ENCODE measurements around the gene OSBPL2. TPM values are rescaled to one million over a fixed set of nuclear protein-coding genes. Genes with fewer than 3 reads are reported as not detected.

The OSBPL2 gene
- total RNA-seq, 2 donors from 2014 or later = 46.7 to 50.3 TPM

GRCh38 chr20:62285151-62285550 is 46.8 kb downstream of the OSBPL2 start:
- Histone ChIP-seq H3K27me3 (ENCODE audit: control insufficient read depth, insufficient read depth, low read length, poor library complexity, severe bottlenecking) (no peaks in the 10 kb centered on the region), H3K36me3 (ENCODE audit: control insufficient read depth, insufficient read depth, low read length) (peaks cover 58% of the 10 kb centered on the region), H3K9me3 (ENCODE audit: control insufficient read depth, low read length) (no peaks in the 10 kb centered on the region), H3K4me1 (ENCODE audit: control insufficient read depth, insufficient read depth, low read length) (no peaks in the 10 kb centered on the region), H3K27ac (ENCODE audit: low read depth, low read length) (no peak overlapping the region), H3K4me3 (ENCODE audit: low read length) (no peak overlapping the region), H3K9ac (ENCODE audit: extremely low read depth, low read length, poor library complexity, severe bottlenecking) (no peak overlapping the region)
- TF ChIP-seq CTCF (conservative IDR thresholded peaks at IDR 0.05) = no peak
- 92 to 97% methylated on average over 6 of the region's 6 CpGs for WGBS, 2 experiments (ENCODE audit: insufficient coverage in 1 of 2, insufficient read length in 1 of 2)
- Mint-ChIP-seq H3K4me1 (no peaks in the 10 kb centered on the region), H3K27ac (no peak overlapping the region), H3K36me3 (ENCODE audit: low read depth) (peaks cover 58% of the 10 kb centered on the region), H3K27me3 (ENCODE audit: insufficient read depth) (no peaks in the 10 kb centered on the region), H3K9me3 (no peaks in the 10 kb centered on the region), H3K4me3 (no peak overlapping the region)
- no peak for DNase-seq

GRCh38 chr20:62285722-62286121 is 47.4 kb downstream of the OSBPL2 start:
- H3K36me3 ChIP-seq (ENCODE audit: control insufficient read depth, insufficient read depth, low read length) = peaks cover 53% of the 10 kb centered on the region
- no peaks in the 10 kb centered on the region for H3K27me3 ChIP-seq (ENCODE audit: control insufficient read depth, insufficient read depth, low read length, poor library complexity, severe bottlenecking)
- TF ChIP-seq CTCF (conservative IDR thresholded peaks at IDR 0.05) = no peak
- peaks cover 54% of the 10 kb centered on the region for H3K36me3 Mint-ChIP-seq (ENCODE audit: low read depth)
- no peak for DNase-seq
- H3K27ac ChIP-seq (ENCODE audit: low read depth, low read length) = no peak overlapping the region
- H3K9me3 Mint-ChIP-seq = no peaks in the 10 kb centered on the region
- no peaks in the 10 kb centered on the region for H3K9me3 ChIP-seq (ENCODE audit: control insufficient read depth, low read length)
- H3K9ac ChIP-seq (ENCODE audit: extremely low read depth, low read length, poor library complexity, severe bottlenecking) = no peak overlapping the region
- WGBS, 2 experiments (ENCODE audit: insufficient coverage in 1 of 2, insufficient read length in 1 of 2) = 87 to 88% methylated on average over 23 of the region's 23 CpGs
- no peak overlapping the region for H3K4me3 ChIP-seq (ENCODE audit: low read length)
- H3K4me1 Mint-ChIP-seq = no peaks in the 10 kb centered on the region
- H3K27me3 Mint-ChIP-seq (ENCODE audit: insufficient read depth) = no peaks in the 10 kb centered on the region
- no peak overlapping the region for H3K4me3 Mint-ChIP-seq
- no peaks in the 10 kb centered on the region for H3K4me1 ChIP-seq (ENCODE audit: control insufficient read depth, insufficient read depth, low read length)
- no peak overlapping the region for H3K27ac Mint-ChIP-seq

- no peak overlapping the region for H3K4me3 ChIP-seq (ENCODE audit: low read length)
- no peak overlapping the region for H3K27ac Mint-ChIP-seq
- no peaks in the 10 kb centered on the region for H3K9me3 ChIP-seq (ENCODE audit: control insufficient read depth, low read length)
- no peaks in the 10 kb centered on the region for H3K27me3 ChIP-seq (ENCODE audit: control insufficient read depth, insufficient read depth, low read length, poor library complexity, severe bottlenecking)
- no peak overlapping the region for H3K4me3 Mint-ChIP-seq
- TF ChIP-seq CTCF (conservative IDR thresholded peaks at IDR 0.05) = no peak
- H3K36me3 ChIP-seq (ENCODE audit: control insufficient read depth, insufficient read depth, low read length) = peaks cover 50% of the 10 kb centered on the region
- peaks cover 53% of the 10 kb centered on the region for H3K36me3 Mint-ChIP-seq (ENCODE audit: low read depth)
- no peaks in the 10 kb centered on the region for H3K4me1 Mint-ChIP-seq
- 94 to 96% methylated on average over 20 to 25 of the region's 25 CpGs for WGBS, 2 experiments (ENCODE audit: insufficient coverage in 1 of 2, insufficient read length in 1 of 2)
- H3K9me3 Mint-ChIP-seq = no peaks in the 10 kb centered on the region
- DNase-seq = no peak
- H3K27me3 Mint-ChIP-seq (ENCODE audit: insufficient read depth) = no peaks in the 10 kb centered on the region
- no peak overlapping the region for H3K9ac ChIP-seq (ENCODE audit: extremely low read depth, low read length, poor library complexity, severe bottlenecking)
- no peak overlapping the region for H3K27ac ChIP-seq (ENCODE audit: low read depth, low read length)
- H3K4me1 ChIP-seq (ENCODE audit: control insufficient read depth, insufficient read depth, low read length) = no peaks in the 10 kb centered on the region
Observed at GRCh38 chr20:62286493-62287064, 48.3 kb downstream of the OSBPL2 start.
